Cardiac fibroblast (primary cell): ENCODE results near the gene TCEANC.

Experiments used
- DNase-seq, 2 donors: peaks; one replicate each; pipeline versions ENCODE4 v3.0.0 to v3.0.0-alpha.2; 2010; ENCODE audit warnings: low read depth in 2 of 2
- H3K4me3 ChIP-seq, 2 donors: replicated peaks in 1 of 2; 1 replicate in 1 of 2; 2 replicates in 1 of 2; pipeline ENCODE4 v1.5.1; 2011; ENCODE audit warnings: low read depth in 2 of 2, low read length in 2 of 2, mild to moderate bottlenecking in 2 of 2, moderate library complexity in 1 of 2
- TF ChIP-seq, protein P1 (sequence below): IDR thresholded peaks from one replicate; pipeline ENCODE4 v1.5.1; 2011; ENCODE audit warnings: low read depth, mild to moderate bottlenecking, low read length, inconsistent platforms

The TCEANC gene

DNA sequence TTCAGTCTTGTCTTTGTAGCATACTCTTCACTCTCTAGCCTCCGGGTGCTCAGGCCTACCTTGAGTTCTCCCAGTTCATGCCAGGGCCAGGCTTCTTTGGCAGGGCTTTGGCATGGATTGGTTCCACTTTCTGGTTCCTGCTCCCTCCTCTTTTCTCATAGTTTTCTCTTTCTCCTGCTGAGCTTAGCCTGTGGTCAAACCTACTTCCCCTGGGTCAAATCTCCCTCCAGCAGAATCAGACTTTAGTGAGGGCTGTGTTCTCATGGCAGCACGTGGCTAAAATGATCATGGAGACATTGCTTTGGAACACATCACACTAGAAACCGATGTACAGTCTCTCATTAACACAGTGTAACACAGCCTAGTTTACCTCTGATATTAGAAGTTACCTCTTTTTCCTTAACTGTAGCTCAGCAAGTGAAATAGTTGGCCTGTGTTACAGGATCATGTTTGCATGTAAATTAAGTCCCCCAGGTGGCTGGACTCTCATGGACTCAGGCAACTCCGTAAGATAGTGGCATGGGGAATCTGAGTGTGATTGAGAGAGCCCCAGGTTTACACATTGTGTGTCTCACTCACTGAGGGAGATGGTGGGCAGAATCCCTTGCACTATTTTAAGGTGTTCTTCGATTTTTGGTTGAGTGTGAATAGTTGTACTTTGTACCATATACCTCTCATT is 49.3 kb downstream of the TCEANC start:
- TF ChIP-seq, protein P1, sequence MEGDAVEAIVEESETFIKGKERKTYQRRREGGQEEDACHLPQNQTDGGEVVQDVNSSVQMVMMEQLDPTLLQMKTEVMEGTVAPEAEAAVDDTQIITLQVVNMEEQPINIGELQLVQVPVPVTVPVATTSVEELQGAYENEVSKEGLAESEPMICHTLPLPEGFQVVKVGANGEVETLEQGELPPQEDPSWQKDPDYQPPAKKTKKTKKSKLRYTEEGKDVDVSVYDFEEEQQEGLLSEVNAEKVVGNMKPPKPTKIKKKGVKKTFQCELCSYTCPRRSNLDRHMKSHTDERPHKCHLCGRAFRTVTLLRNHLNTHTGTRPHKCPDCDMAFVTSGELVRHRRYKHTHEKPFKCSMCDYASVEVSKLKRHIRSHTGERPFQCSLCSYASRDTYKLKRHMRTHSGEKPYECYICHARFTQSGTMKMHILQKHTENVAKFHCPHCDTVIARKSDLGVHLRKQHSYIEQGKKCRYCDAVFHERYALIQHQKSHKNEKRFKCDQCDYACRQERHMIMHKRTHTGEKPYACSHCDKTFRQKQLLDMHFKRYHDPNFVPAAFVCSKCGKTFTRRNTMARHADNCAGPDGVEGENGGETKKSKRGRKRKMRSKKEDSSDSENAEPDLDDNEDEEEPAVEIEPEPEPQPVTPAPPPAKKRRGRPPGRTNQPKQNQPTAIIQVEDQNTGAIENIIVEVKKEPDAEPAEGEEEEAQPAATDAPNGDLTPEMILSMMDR: no peak
- H3K4me3 ChIP-seq: no peak overlapping the region
- no peak for DNase-seq

DNA sequence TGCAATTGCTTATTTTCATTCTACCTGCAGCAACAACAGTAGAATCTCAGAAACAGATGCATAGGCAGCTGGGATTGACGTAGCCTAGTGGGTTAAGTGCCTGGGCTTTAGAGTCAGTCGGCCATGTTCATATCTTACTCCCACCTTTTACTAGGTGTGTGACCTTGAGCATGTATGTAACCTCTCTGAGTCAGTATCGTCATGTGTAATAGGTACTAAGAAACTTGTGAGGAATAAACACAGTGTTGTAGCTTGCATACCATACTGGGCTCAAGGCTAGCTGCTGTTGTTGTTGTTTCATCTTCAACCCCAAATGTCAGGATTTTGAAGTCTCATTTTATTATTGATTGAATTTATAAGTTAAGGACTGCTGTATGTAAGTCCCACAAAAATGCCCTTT is 50.2 kb downstream of the TCEANC start:
- DNase-seq: no peak
- no peak overlapping the region for H3K4me3 ChIP-seq
- TF ChIP-seq, protein P1: no peak

DNA sequence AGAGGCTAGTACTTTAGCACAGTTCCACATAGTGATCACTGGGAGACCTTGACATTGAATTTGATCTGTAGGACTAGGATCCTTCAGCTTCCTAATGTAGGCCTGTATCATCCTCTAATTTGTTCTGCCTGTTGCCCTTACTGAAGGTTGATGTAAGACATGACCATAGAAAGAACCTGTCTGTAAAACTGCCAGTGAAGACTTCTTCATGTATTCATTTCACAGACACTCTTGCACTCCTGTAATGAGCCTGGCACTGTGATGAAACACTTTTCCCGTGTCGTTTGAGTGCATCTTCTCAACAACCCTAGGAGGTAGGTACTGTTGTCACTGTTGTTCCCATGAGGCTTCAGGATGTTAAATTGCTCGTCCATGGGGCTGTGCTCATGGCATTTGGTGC is 50.6 kb downstream of the TCEANC start:
- TF ChIP-seq, protein P1: no peak
- no peak for DNase-seq

DNA sequence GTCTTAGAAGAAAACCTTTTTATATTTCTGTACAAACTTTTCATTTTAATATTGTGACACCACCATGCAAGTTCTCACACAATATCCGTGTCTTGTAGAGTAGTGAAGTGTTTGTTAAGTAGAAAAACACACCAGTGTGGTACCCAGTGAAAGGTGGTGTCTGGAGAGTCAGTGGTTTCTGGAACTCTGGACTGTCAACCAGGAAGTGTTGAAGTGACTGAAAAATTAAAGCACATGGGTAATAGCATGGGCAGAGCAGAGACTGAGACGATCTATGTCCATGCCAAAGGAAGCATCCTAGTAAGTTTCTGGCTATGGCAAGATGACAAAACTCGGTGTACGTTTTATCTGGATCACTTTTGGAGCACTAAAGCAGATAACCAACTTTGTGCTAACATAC is 58.2 kb downstream of the TCEANC start:
- no peak overlapping the region for H3K4me3 ChIP-seq
- TF ChIP-seq, protein P1: no peak
- no peak for DNase-seq

More for the DNA sequence above, 50.6 kb downstream of the TCEANC start:
- no peak overlapping the region for H3K4me3 ChIP-seq
